Ectodermal cell (in vitro differentiated cells): ENCODE measurements around the gene YWHAQ.

Experiments
- H3K27ac ChIP-seq: 2 replicates; pipeline ENCODE4 v1.7.0; 2013; ENCODE audit warnings: mild to moderate bottlenecking, low read depth, low read length; ENCODE audit not compliant: insufficient read depth, poor library complexity, severe bottlenecking
- H3K27me3 ChIP-seq: 2 replicates; pipeline ENCODE4 v1.7.0; 2013; ENCODE audit warnings: mild to moderate bottlenecking, low read length; ENCODE audit not compliant: insufficient read depth, control insufficient read depth, poor library complexity, severe bottlenecking
- H3K36me3 ChIP-seq: one replicate; pipeline ENCODE4 v1.7.0; 2013; ENCODE audit warnings: low read length; ENCODE audit not compliant: control insufficient read depth, insufficient read depth
- H3K4me1 ChIP-seq: one replicate; pipeline ENCODE4 v1.7.0; 2013; ENCODE audit warnings: low read length; ENCODE audit not compliant: control insufficient read depth, insufficient read depth
- H3K4me3 ChIP-seq: 2 replicates; pipeline ENCODE4 v1.7.0; 2013; ENCODE audit warnings: low read depth, low read length, control low read depth; ENCODE audit not compliant: insufficient read depth
- H3K9me3 ChIP-seq: 2 replicates; pipeline ENCODE4 v1.7.0; 2013; ENCODE audit warnings: mild to moderate bottlenecking, low read length, moderate library complexity; ENCODE audit not compliant: control insufficient read depth
- WGBS, 2 experiments: methylation state at CpG; one replicate each; pipeline ENCODE4 v1.1.7; 2013; ENCODE audit warnings: missing lambda C conversion rate in 2 of 2; 5-methylcytosine and 5-hydroxymethylcytosine counted together

YWHAQ gene

DNA sequence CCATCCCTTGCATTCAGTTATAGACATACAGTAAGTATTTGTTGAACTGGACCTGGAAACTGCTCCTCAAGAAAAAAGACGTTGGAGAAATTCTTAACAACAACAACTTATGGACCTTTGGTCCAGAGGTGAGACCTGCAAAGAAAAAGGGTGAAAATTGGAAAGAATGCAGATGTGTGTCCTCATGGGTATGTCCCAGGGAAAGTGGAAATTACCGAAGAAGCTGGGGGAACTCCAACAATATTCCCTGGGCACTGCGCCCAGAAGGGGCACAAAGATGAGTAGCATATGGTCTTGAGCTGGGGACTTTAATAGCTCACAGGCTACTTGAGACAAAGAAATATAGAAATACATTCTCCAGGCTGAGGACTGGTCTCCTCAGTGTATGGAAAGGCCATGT is 35.5 kb upstream of the YWHAQ start:
- H3K4me3 ChIP-seq: no peak overlapping the region
- no peaks in the 10 kb centered on the region for H3K4me1 ChIP-seq
- no peak overlapping the region for H3K27ac ChIP-seq
- no peaks in the 10 kb centered on the region for H3K9me3 ChIP-seq
- 87 to 97% methylated on average over 3 of the region's 3 CpGs for WGBS, 2 experiments
- H3K36me3 ChIP-seq: no peaks in the 10 kb centered on the region
- no peaks in the 10 kb centered on the region for H3K27me3 ChIP-seq

DNA sequence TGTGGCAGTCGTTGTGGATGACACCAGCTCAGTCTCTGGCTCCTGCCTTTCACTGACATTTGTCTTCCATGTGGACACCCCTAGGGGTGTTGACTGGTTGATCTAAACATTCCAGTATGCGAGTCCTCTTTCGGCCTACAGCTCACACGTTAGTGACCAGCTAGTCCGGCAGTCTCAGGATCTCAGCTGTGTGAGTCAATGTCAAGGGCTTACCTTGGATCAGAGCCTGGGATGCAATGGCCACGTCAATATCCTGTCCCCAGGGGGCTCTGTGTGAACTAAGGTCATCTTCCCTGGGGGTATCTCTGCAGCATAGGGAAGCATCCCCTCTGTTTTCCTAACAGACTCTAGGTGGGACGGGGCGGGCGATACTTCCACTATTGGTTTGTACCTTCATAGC is 35.1 kb upstream of the YWHAQ start:
- H3K4me3 ChIP-seq: no peak overlapping the region
- no peak overlapping the region for H3K27ac ChIP-seq
- no peaks in the 10 kb centered on the region for H3K36me3 ChIP-seq
- 89 to 92% methylated on average over 9 of the region's 9 CpGs for WGBS, 2 experiments
- no peaks in the 10 kb centered on the region for H3K4me1 ChIP-seq
- no peaks in the 10 kb centered on the region for H3K9me3 ChIP-seq
- H3K27me3 ChIP-seq: no peaks in the 10 kb centered on the region

DNA sequence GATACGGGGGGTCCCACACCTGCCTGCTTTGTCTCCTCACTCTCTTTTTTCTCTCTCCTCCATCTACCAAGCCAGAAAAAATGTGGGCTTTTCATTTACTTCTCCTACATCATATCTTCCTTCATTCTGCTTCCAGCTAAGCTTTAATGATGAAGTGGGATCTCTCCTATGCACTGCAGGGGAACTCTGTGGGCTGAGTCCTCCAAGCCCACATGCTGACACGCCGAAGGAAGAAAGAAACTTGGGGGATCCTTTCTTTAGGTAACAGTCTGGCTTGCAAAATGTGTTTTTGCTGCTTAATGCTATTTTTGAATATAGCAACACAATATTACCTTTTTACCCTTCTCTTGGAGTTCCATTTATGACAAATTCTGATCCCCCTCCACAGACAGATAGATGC is 33.6 kb upstream of the YWHAQ start:
- Histone ChIP-seq H3K27me3 (no peaks in the 10 kb centered on the region), H3K4me1 (no peaks in the 10 kb centered on the region), H3K4me3 (no peak overlapping the region), H3K36me3 (no peaks in the 10 kb centered on the region), H3K9me3 (no peaks in the 10 kb centered on the region), H3K27ac (no peak overlapping the region)
- 89 to 96% methylated on average over 3 of the region's 3 CpGs for WGBS, 2 experiments

DNA sequence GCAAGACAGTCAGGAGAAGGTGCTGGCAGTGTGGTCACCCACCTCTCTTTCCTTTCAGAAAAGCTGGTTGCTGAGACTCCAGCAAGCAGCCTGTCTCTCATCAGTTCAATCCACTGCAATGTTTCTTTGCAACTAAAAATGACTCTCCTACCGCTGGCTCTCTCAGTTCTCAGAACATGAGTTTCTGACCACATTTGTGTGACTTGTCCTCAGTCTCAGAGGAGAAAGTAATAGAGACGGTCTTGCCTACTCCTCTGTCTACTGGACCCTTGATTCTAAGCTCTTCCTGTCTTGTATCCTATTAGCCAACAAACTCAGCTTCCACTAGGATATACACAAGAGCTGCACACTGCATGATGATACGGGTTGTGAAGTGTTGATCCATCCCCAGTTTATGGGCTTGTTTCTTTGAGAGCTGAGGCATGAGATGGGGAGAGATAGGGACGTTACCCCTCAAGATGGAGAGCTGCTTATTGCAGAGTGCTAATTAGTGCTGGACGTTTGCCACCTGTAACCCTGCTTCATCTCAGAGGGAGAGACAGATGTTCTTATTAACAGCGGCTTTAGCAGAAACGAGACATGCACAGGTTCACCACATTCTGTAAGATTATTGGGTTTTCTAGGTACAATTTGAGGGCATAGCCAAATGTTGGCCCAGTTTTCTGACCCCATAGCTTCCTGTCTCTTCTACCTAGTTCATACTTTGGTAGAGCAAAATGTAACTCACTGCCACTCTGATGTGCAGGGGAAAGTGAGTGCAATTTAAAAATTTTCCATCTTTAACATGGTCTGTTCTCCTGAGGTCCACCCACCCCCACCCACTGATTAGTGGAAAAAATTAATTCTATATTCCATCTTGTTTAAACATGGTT is 32.4 kb upstream of the YWHAQ start:
- Histone ChIP-seq H3K4me1 (no peaks in the 10 kb centered on the region), H3K27ac (no peak overlapping the region), H3K27me3 (no peaks in the 10 kb centered on the region), H3K9me3 (no peaks in the 10 kb centered on the region), H3K4me3 (no peak overlapping the region), H3K36me3 (no peaks in the 10 kb centered on the region)
- 87 to 90% methylated on average over 7 of the region's 7 CpGs for WGBS, 2 experiments

GRCh38 chr2:9661261-9661660 is 30.5 kb upstream of the YWHAQ start:
- H3K4me3 ChIP-seq: no peak overlapping the region
- H3K27me3 ChIP-seq: no peaks in the 10 kb centered on the region
- H3K36me3 ChIP-seq: no peaks in the 10 kb centered on the region
- no peaks in the 10 kb centered on the region for H3K4me1 ChIP-seq
- no peak overlapping the region for H3K27ac ChIP-seq
- 71 to 72% methylated on average over 8 of the region's 8 CpGs for whole genome bisulfite sequencing, 2 experiments
- H3K9me3 ChIP-seq: no peaks in the 10 kb centered on the region

DNA sequence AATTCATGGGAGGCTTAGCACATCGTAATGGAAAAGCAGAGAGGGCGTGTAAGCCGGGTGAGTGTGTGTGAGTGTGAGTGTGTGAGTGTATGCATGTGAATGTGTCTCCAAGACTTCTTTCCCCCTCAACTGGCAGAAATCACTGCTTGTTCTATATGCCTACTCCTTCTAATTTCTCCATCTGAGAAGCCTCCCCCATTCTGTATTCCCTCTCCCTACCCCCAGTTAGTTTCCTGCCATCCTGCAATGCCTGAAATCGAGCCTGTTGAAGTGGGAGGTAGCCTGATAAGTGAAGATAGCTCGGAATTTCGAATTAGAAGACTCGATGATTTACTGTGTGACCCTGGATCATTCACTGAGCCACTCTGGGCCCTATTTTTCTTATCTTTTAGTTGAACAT is 30.0 kb upstream of the YWHAQ start:
- WGBS, 2 experiments: 83 to 94% methylated on average over 7 of the region's 7 CpGs
- H3K27me3 ChIP-seq: no peaks in the 10 kb centered on the region
- no peak overlapping the region for H3K27ac ChIP-seq
- H3K36me3 ChIP-seq: no peaks in the 10 kb centered on the region
- H3K9me3 ChIP-seq: no peaks in the 10 kb centered on the region
- H3K4me1 ChIP-seq: no peaks in the 10 kb centered on the region
- no peak overlapping the region for H3K4me3 ChIP-seq

GRCh38 chr2:9660154-9660553 is 29.4 kb upstream of the YWHAQ start:
- WGBS, 2 experiments: 81 to 85% methylated on average over 15 of the region's 15 CpGs
- Histone ChIP-seq H3K27ac (no peak overlapping the region), H3K27me3 (no peaks in the 10 kb centered on the region), H3K36me3 (no peaks in the 10 kb centered on the region), H3K4me3 (no peak overlapping the region), H3K9me3 (no peaks in the 10 kb centered on the region), H3K4me1 (no peaks in the 10 kb centered on the region)

DNA sequence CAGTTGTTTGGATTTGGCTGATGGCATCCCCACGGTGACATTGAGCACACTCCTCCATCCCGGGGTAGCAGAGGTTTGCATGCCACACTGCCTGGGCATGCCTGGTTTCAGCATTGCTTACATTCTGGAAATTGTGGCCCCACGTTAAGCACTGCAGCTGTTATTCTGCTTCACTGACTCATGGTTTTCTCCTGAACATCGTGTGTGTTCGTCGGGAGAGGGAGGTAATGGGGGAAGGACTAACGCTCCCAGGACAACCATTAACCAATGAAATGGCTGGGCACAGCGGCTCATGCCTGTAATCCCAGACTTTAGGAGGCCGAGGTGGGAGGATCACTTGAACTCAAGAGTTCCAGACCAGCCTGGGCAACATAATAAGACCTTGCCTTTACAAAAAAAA is 28.2 kb upstream of the YWHAQ start:
- no peaks in the 10 kb centered on the region for H3K36me3 ChIP-seq
- no peak overlapping the region for H3K27ac ChIP-seq
- H3K9me3 ChIP-seq: no peaks in the 10 kb centered on the region
- H3K4me3 ChIP-seq: no peak overlapping the region
- no peaks in the 10 kb centered on the region for H3K4me1 ChIP-seq
- WGBS, 2 experiments: 91 to 92% methylated on average over 9 of the region's 9 CpGs
- H3K27me3 ChIP-seq: no peaks in the 10 kb centered on the region

GRCh38 chr2:9657731-9658130 is 26.9 kb upstream of the YWHAQ start:
- no peaks in the 10 kb centered on the region for H3K27me3 ChIP-seq
- H3K27ac ChIP-seq: no peak overlapping the region
- 72% methylated on average over 6 of the region's 6 CpGs for WGBS, 2 experiments
- no peaks in the 10 kb centered on the region for H3K4me1 ChIP-seq
- H3K9me3 ChIP-seq: no peaks in the 10 kb centered on the region
- no peaks in the 10 kb centered on the region for H3K36me3 ChIP-seq
- no peak overlapping the region for H3K4me3 ChIP-seq

GRCh38 chr2:9657083-9657482 is 26.3 kb upstream of the YWHAQ start:
- no peaks in the 10 kb centered on the region for H3K4me1 ChIP-seq
- H3K36me3 ChIP-seq: no peaks in the 10 kb centered on the region
- WGBS, 2 experiments: 92 to 93% methylated on average over 6 of the region's 6 CpGs
- H3K9me3 ChIP-seq: no peaks in the 10 kb centered on the region
- no peak overlapping the region for H3K4me3 ChIP-seq
- no peak overlapping the region for H3K27ac ChIP-seq
- H3K27me3 ChIP-seq: no peaks in the 10 kb centered on the region
